Measurements from ENCODE around the gene PTPN7. TPM values are rescaled to one million over a fixed set of nuclear protein-coding genes. Genes with fewer than 3 reads are reported as not detected.
"Not testable (repeated sequence)": the region's sequence is repeated elsewhere in the genome, so short reads cannot be mapped to it uniquely, and the experiment has no call there.

Gene PTPN7
- total RNA-seq, 1 experiment from 2014 or later, result not detected

DNA sequence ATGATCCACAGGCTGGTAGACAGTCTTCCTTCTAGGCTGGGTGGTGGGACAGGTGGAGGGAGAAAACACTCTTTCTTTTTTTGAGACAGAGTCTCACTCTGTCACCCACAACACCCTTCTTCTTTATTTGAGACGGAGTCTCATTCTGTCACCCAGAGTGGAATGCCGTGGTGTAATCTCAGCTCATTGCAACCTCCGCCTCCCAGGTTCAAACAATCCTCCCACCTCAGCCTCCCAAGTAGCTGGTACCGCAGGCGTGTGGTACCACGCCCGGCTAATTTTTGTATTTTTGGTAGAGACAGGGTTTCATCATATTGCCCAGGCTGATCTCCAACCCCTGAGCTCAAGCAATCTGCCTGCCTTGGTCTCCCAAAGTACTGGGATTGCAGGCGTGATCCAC, 34.8 kb downstream of the PTPN7 start:
- DNase-seq (ENCODE audit: low read depth), result no peak
- in situ Hi-C loops (cut with HindIII; ENCODE audit: low pct_unique_long_range_greater_than_20kb, low sequenced_read_pairs), result no loop called here

DNA sequence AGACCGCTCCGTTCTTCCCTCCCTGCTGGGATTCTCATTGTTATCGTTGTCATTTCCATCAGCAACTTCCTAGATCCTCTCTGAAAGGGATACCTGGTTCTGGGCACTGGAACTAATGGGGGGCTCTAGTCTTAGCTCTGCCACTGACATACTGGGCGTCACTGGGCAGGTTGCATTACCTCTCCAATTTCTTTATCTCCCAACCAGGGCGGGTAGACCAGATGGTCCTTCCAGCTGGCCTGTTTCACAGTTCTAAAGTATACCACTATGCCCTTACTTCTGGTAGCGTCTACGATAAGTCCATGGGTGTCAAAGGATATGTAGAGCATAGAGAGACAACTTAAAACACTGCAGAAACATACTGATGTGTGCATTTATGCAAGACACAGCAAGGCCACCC, 36.3 kb downstream of the PTPN7 start:
- no peak for DNase-seq (ENCODE audit: low read depth)
- in situ Hi-C loops (cut with HindIII; ENCODE audit: low pct_unique_long_range_greater_than_20kb, low sequenced_read_pairs), result no loop called here

DNA sequence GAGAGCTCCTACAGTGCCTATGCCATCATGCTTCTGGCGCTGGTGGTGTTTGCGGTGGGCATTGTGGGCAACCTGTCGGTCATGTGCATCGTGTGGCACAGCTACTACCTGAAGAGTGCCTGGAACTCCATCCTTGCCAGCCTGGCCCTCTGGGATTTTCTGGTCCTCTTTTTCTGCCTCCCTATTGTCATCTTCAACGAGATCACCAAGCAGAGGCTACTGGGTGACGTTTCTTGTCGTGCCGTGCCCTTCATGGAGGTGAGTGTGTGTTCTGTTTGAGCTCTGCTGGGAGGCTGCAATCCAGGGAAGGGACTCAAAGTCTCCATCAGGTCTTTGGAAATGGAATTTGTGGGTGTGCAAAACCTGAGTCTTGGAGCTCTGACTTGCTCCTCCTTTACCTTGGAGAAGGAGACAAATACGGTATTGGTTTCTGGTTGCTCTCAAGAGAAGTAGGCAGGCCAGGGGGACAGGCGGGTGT, 37.0 kb downstream of the PTPN7 start:
- in situ Hi-C loops (cut with HindIII; ENCODE audit: low pct_unique_long_range_greater_than_20kb, low sequenced_read_pairs), result no loop called here
- DNase-seq (ENCODE audit: low read depth), result no peak

DNA sequence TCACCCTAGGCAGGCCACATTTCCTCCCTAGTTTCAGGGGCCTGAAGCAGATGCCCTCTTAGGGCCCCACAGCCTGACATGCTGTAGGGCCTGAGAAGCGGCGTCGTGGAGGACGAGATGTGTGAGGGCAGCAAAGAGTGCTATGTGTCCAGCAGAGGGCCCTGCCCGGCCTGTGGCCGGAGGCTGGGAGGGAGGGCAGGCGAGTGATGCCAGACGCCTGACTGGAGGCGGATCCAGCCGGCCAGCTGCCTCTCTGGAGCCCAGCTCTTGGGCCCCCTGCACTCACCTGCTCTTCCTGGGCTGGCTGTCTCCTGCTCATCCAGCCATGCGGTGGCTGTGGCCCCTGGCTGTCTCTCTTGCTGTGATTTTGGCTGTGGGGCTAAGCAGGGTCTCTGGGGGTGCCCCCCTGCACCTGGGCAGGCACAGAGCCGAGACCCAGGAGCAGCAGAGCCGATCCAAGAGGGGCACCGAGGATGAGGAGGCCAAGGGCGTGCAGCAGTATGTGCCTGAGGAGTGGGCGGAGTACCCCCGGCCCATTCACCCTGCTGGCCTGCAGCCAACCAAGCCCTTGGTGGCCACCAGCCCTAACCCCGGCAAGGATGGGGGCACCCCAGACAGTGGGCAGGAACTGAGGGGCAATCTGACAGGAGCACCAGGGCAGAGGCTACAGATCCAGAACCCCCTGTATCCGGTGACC, 37.6 kb downstream of the PTPN7 start, which contains the start of gene GPR37L1:
Gene GPR37L1, plus strand, starts transcription at position 279 of the 697 bp plus-strand sequence. Its CDS starts 47 bp downstream, at position 326.
- in situ Hi-C loops (cut with HindIII; ENCODE audit: low pct_unique_long_range_greater_than_20kb, low sequenced_read_pairs), result no loop called here
- peak; percentile 43 for DNase-seq (ENCODE audit: low read depth)

DNA sequence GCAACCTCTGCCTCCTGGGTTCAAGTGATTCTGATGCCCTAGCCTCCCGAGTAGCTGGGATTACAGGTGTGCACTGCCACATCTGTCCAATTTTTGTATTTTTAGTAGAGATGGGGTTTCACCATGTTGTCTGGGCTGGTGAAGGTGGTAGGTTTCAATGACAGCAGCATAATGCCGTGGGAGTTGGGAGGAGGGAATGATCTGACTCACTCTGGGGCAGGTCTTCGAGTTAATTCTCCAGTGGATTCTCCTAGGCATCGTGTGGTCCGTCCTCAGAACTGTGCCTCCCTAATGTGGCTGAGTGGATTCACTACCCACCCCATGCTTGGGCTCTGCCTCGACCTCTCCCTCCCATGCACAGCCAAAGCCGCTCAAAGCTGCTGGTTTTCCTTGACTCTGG, 39.4 kb downstream of the PTPN7 start:
- DNase-seq (ENCODE audit: low read depth), result no peak
- in situ Hi-C loops (cut with HindIII; ENCODE audit: low pct_unique_long_range_greater_than_20kb, low sequenced_read_pairs), result no loop called here

DNA sequence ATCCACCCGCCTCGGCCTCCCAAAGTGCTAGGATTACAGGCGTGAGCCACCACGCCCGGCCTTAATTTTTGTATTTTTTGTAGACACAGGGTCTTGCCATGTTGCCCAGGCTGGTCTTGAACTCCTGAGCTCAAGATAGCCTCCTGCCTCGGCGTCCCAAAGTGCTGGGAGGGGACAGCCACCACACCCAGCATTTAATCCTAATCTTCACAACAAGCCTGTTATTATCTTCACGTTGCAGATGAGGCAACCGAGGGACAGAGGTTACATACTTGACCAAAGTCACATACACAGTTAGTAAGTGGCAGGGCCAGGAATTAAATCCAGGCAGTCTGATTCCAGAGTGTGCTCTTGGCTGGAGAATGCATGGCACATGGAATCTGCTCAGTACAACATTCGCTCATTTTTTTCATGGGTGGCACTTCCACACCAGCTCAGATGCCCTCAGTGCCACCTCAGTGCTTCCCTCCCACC, 42.5 kb downstream of the PTPN7 start:
- in situ Hi-C loops (cut with HindIII; ENCODE audit: low pct_unique_long_range_greater_than_20kb, low sequenced_read_pairs), result no loop called here
- no peak for DNase-seq (ENCODE audit: low read depth)

DNA sequence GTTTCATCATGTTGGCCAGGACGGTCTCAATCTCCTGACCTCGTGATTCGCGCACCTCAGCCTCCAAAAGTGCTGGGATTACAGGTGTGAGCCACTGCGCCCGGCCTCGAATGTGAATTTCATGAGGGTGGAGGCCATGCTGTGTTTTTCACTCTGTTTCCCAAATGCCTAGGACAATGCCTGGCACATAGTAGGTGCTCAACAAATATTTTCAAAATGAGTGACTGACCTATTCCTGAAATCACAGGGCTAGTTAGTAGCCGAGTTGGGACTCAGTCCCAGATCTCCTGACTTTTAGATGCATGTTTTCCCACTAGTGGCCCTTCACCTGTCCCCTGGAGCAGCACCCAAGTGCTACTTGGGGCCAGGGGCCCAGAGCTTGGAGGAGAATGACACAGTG, 44.1 kb downstream of the PTPN7 start:
- no peak for DNase-seq (ENCODE audit: low read depth)
- in situ Hi-C loops (cut with HindIII; ENCODE audit: low pct_unique_long_range_greater_than_20kb, low sequenced_read_pairs), result no loop called here

DNA sequence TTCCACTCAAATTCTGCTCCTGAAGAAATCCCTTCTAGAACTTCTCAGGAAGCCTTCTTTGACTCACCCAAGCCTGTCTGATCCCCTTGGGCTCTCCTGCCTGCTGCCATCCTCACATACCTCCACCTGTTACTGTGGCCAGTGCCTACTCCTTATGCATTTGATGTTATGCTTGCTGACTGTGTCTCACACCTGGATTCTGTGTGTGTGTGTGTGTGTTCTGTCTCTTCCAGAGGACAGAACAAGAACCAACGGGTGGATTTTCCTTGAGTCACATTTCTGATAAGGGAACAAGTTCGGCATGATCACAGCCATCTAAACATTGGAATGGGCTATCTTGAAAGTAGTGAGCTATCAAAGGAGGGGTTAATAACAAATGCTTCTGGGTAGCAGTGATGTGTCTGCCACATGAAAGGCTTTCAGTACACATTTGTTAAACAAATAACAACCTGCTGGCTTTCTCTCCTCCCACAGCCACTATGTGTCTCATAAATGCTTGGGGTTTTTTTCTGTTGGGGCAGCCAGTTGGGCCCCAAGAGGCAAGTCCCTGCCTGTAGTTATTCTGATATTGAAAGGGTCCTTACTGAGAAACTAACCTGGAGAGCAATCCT, 46.6 kb downstream of the PTPN7 start:
- no peak for DNase-seq (ENCODE audit: low read depth)
- in situ Hi-C loops (cut with HindIII; ENCODE audit: low pct_unique_long_range_greater_than_20kb, low sequenced_read_pairs), result no loop called here

DNA sequence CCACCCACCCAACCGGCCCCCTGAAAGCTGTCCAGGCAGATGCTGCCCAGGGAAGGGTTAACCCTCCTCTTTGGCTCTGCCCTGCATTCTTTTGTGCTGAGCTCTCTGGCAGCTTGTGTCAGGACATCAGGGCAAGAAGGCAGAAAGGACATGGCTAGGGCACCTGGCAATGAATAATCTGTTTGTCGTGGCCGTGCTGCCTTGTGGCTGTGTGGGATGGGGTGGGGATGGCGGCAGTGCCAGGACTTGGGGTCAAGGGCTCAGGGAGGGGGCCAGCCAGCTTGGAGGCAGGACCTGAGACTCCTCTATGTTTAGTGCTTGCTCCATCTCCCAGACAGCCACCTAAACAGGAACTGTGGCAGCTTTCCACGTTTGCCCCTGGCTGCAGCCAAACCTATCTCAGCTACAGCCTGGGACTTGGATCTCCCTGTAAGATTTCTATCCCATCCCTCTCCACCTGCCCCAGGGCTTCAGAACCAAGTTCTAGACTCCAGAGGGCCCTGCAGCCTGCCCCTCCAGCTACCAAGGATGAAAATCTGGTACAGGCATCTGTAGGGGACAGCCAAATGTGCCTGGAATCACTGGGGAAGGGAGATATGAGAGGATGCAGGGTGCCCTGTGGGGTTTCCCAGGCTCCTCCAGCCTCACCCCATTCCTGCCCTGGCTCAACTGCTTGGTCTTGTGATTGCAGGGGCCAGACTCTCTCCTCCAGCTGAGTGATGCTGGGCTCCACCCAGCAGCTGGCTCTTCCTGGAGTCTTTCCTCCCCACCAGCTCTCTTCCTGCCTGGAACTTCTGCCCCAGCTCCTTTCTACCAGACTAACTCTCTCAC, 47.3 kb downstream of the PTPN7 start:
- in situ Hi-C loops (cut with HindIII; ENCODE audit: low pct_unique_long_range_greater_than_20kb, low sequenced_read_pairs), result no loop called here
- DNase-seq (ENCODE audit: low read depth), result peak; percentile 87

DNA sequence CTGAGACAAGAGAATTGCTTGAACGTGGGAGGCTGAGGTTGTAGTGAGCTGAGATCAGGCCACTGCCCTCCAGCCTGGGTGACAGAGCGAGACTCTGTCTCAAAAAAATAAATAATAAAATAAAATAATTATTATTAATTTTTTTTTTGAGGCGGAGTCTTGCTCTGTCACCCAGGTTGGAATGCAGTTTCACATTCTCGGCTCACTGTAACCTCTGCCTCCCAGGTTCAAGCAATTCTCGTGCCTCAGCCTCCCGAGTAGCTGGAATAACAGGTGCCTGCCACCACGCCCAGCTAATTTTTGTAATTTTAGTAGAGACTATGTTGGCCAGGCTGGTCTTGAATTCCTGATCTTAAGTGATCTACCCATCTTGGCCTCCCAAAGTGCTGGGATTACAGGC, 48.8 kb downstream of the PTPN7 start:
- DNase-seq (ENCODE audit: low read depth); in situ Hi-C loops (cut with HindIII; ENCODE audit: low pct_unique_long_range_greater_than_20kb, low sequenced_read_pairs): not testable (repeated sequence)

DNA sequence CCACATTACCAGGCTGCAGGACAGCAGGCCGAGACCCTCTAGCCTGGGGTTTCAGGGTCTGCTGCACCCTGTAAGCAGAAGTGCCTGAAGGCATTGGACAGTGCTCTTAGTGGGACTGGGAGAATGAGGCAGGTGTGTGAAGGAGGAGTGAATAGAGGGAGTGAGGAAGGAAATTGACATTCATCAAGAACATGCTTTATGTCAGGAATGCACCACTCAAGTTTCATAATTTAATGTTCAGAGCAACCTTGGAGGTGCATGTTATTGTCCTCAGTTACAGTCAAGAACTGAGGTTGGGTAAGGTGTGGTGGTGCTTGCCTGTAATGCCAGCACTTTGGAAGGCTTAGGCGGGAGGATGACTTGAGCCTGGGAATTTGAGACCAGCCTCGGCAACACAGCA, 49.4 kb downstream of the PTPN7 start:
- in situ Hi-C loops (cut with HindIII; ENCODE audit: low pct_unique_long_range_greater_than_20kb, low sequenced_read_pairs), result no loop called here
- DNase-seq (ENCODE audit: low read depth), result no peak

DNA sequence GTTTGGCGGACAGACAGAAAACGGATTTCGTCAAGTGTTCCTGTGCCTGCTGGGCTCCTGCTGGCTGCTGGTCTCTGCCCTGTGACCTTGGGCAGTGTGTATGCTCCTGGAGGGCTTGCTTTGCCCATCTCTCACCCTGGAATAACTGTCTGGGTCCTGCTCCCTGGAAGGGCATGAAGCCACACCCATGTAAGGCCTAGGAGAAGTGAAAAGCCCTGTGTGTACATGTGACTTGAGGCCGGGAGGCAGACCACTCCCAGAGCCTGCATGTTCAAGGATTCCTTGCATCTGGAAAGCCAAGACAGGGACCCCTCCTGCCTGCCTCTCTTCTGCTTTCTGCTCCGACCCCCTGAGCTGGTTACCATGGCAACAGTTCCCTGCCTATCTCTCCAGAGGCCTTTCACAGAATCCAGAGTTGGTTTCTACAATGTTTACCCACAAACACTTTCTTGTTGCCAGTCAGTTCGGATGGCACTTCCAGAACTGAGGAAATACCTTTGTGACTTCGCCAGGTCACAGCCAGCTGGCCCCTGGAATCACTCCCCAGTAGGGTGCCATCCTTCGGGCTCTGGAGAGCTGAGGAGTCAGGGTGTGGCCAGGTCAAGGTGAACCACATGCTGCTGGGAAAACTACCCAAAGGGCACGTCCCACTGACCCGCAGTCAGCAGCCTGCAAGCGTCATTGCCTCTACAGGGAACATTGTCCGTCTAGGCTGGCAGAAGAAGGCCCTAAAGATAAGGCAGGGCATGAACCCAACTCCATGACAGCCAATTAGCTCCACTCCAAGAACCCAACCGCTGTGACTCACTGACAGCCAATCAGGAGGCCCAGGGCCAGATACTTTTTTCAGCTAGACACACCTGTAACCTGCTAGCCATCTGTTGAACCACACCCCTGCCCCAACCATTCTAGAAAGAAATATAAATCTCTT, 52.3 kb downstream of the PTPN7 start:
- DNase-seq (ENCODE audit: low read depth), result peak; percentile 91
- in situ Hi-C loops (cut with HindIII; ENCODE audit: low pct_unique_long_range_greater_than_20kb, low sequenced_read_pairs), result no loop called here

DNA sequence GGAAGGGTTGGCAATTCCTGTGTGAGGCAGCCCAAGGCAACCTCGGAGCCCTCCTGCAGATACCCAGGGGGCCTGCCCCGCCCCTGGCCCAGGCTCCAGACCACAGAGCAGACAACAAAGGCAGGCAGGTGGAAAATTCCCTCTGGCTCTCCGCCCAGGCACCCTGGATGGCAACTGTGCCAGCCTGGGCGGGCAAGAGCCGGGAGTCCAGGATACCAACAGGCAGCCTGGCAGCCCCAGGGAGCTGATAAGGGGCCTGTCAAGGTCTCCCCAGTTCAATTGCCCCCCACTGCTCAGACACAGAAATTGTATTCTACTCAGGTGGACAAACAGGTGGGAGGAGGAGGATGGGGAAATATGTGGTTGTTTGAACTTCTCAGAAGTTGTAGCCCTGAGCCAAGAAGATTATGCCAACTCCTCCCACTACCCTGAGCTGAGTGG, 53.1 kb downstream of the PTPN7 start:
- peak; percentile 66 for DNase-seq (ENCODE audit: low read depth)
- in situ Hi-C loops (cut with HindIII; ENCODE audit: low pct_unique_long_range_greater_than_20kb, low sequenced_read_pairs), result no loop called here

DNA sequence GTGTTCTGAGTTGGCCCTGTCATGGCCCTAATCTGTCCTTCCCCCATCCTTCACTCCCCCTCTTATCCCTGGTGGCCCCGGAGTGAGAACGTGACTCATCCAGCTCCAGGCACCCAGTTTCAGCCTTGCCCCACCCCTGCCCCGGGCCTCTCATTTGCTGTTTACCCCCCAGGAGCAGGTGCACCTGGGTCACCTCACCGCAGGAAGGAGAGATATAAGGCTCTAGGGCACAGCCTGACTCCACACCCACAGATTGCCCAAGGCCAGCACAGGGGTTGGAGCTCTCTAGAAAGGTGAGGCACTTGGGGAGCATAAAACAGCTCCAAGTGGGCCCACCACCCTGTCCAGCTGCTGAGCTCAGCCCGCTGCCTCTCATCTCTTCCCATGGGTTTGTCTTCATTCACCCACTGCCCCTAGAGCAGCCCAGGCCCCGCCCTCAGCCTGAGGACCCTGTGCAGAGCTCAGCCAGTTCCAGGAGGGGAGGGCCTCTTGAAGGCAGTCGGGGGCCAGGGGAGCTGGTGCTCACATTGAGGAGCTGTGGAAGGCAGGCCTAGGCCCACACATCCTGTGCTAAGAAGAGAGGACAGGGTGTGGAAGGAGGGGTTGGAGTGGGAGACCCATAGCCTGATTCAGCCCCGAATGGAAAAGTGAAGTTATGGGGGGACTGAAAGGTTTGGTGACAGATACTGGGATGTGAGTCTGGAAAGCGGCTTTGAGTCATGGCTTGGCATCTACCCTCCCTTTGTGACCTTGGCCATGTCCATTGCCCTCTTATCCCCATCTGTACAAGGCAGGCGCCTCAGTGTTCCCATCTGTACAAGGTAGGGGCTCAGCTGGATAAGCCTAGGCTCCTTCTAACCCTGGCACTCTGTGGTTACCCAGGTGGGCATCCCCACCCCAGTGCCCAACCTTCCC, 53.8 kb downstream of the PTPN7 start:
- no peak for DNase-seq (ENCODE audit: low read depth)
- in situ Hi-C loops (cut with HindIII; ENCODE audit: low pct_unique_long_range_greater_than_20kb, low sequenced_read_pairs), result no loop called here

DNA sequence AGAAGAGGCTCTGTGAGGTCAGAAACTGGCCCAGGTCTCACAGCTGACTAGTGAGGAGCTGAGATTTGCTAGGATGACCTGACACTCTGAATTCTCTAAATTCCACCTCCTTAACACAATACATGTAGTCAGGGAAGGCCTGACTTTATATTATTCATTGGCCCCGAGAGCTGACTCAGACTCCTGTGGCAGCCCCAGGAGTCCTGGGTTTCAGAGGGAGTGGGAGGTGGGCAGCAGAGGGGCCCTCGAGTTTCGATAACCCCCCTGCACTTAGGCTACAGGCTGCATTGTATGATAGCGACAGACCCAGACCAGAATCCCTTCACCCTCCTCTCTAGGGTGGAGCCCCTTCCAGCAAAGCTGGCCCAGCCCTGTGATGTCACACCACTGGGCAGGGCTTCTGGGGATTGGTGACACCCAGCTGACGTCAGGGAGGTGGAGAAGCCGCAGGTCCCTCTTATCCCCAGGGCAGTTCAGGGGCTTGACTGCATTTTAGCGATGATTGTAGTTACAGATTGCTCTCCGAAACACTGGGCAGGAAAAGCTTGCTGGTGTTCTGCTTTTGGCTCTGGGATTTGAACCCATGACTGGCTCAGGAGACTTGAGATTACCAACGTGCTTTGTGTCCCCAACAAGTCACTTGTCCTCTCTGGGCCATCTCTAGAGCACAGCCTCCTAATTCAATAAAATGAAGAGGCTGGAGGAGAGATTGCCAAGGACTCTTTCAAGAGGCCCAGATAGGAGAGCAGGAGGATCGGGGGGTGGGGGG, 54.6 kb downstream of the PTPN7 start:
- in situ Hi-C loops (cut with HindIII; ENCODE audit: low pct_unique_long_range_greater_than_20kb, low sequenced_read_pairs), result no loop called here
- DNase-seq (ENCODE audit: low read depth), result peak; percentile 96

DNA sequence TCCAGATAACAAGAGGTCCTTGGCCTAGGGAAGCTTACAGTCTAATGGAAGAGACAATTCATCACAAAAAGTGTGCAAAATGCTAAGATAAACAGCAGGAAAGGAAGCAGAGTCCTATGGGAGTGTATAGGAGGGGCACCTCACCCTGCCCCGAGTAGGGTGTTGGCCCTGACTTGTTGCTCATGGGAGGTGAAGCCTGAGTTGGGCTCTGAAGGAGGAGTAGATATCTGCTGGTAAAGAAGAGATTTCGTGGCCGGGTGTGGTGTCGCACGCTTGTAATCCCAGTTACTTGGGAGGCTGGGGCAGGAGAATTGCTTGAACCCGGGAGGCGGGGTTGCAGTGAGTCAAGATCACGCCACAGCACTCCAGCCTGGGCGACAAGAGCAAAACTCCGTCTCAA, 56.3 kb downstream of the PTPN7 start:
- no peak for DNase-seq (ENCODE audit: low read depth)
- in situ Hi-C loops (cut with HindIII; ENCODE audit: low pct_unique_long_range_greater_than_20kb, low sequenced_read_pairs), result no loop called here
